NCI-H1694 treated with DMSO at 0.1 percent for 48 hours (cell line): ENCODE measurements around the gene WFS1.
A peak's percentile ranks its signal among the peaks of the same experiment; 100 is the strongest.

Experiments used
- DNase-seq: peaks from one replicate; lab custom pipeline; 2025; lab: John Stamatoyannopoulos, UW

The WFS1 gene

DNA sequence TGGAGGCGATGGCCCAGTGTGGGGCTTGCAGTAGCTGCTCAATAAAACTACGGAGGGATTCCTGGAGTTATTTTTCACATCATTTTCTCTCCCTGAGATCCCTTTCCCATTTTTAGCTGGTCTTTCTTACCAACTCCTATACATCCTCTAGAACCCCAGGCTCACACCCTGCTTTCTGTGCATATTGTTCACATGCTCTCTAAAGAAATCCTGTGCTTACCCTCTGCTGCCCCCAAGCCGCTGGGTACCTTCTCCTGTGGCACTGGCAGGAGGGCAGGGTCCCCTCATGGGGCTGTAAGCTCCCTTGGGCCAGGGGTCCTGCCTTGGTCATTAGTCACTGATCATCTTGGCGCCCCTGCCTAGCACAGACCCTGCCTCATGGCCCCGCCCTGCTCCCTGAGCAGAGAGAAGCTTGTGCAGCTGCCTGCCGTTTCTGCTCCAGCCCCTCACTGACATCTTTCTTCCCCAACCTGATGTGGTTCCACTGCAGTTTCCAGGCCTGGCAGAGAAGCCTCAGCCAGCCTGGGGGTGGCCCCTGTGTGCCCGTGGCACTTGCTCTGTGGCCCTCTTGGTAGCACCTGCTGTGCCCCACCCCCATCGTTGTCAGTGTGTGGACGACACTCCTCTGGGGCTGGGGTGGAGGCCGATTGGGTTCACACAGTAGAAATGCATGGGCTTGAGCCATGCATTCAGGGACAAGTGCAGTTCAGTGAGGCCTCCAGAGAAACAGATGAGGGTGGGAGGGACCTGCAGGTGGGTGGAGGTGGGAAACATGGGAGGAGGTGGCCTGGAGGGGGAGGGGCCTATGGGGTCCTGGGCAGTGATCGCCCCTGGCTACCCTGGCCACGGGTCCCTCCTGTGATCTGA lies 69.5 kb downstream of the WFS1 start:
- DNase-seq = no peak

DNA sequence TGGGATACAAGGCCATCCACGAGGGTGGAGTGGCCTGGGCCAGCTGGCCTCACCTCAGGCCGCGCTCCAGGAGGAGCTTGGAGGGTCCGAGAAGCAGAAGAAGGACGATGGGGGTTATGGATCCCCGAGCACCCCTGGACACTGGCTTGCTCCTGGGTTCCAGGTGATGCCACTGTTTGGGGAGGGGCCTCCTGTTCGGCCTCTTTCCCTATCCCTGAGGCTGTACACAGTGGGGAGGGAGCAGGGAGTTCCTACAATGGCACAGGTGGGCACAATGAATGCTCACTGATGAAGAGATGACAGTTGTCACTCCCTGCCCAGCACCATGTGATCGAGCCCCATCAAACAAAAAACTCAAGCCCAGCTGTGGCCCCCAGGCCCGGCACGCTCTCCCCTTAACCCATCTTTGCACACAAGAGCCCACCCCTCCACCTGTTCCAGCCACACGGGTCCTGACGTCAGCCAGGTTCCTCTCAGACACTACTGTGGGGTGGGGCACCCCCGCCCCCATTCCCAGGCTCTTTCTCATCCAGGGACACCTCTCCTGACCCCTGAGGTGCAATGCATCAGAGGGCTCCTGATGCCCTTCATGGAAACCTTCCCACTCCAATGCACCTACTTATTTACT lies 70.3 kb downstream of the WFS1 start:
- no peak for DNase-seq

DNA sequence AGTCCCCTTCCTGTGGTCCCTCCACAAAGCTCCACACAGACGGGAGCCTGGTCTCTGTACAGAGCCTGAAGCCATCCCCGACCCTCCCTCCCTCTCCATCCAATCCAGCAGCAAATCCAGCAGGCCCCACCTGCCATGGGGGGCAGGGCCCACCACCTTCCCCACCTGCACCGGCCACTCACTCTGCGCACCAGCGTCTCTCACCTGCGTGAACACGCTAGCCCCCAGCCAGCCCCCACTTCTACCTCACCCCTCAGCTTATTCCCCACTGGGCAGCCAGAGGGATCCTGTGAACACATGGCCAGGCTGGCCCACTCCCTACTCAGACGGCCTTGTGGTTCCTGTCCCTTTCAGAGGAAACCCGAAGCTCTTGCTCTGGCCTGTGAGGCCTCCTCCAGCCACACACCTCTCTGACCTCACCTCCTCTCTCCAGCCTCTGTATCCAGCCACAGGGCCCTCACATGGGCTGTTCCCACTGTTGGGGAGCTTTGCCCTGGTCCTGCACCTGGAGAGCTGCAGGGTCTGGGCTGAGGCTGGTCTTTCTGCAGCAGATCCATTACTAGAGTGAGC lies 70.9 kb downstream of the WFS1 start:
- no peak for DNase-seq

DNA sequence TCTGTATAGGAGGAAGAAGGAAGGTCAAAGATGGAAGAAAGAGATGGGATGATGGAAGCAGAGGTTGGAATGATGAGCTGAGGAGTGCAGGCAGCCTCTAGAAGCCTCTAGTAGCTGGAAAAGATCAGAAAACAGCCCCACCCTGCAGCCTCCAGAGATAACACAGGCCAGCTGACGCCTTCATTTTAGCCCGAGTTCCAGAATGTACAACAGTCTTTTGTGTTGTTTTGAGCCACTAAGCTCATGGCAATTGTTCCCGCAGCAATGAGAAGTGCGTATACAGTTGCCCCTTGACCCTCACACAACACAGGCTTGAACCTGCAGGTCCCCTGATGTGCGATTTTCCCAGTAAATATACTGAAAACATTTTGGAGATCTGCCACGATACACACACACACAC lies 72.0 kb downstream of the WFS1 start:
- no peak for DNase-seq

DNA sequence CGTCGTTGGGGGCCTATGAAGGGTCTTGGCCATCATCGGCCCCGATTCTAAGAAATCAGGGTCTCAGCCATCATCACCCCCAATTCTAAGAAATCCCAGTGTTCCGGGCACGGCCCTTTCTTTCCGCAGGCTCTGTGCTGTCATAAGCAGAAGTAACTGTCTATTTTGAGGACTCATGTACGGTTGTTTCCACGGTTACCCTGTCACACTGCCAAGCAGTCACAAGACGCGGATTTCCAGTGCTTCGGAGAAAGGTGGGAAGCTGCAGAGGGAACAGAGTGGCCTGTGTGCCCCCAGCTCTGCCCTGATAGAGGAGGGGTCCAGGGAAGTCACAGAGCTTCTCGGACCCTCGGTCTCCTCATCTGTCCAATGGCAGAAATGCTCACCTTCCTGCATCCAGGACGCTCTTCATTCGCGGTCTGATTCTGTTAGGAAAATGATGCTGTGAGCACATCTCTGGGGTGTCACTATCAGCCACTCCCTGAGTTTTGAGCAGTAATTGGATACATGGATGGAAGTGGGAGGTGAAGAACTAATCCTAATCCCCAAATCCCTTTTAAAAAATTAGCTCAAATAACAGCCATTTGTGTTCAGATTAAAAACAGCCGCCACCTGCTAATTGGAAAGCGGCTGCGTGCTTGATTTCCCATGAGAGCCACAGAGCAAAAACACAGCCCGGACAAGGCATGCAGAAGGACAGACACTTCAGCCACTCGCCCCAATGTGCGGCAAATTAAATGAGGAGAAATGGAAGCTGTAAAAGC lies 73.1 kb downstream of the WFS1 start:
- peak; percentile 66 for DNase-seq

DNA sequence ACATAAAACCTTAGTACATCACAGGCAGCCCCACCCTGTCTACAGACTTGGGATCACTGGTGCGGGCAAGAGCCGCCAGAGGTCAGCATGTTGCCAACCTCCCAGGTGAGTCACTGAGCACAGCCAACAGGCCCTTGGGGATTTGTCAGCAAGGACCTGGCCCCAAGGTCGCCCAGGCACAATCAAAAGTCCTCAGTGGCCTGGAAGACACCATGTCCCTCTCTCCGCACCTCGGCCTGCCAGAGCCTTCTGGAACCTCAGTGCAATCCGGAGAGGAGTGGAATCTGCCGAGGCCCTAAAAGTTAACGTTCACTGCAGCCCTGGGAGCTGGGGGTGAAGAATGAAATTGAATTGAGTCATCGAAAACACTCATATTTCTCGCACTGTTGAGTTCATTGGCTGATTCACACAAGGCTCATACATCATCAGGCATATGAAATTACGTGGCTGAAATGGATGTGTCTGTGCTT lies 74.3 kb downstream of the WFS1 start:
- no peak for DNase-seq

DNA sequence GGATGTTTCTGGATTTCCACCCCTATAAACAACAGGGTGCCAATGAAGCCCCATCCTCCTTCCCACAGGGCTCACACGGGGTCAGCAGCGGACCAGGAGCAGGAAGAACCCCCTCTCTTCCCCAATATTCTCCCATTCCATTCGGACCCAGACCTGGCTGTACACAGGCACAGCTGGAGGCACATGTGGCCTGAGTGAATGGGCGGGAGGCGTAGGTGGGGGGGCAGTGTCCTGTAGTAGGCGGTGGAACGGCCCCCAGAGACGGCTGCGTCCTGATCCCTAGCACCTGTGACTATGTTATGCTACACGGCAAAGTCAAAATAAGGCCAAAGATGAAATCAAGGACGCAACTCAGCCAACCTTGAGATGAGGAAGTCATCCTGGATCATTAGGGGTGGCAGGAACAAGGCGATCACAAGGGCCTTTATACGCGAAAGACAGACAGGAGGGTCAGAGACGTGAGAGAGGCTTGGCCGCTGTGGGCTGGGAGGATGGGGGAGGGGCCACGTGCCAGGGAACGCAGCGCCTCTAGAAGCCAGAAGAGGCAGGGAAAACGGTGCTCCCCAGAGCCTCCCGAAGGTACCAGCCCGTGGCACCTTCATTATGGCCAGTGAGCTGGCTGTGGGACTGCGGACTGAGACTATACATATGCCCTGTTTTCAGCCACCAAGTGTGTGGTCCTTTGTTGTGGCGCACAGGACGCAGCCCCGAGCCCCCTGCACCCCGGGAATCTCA lies 75.6 kb downstream of the WFS1 start:
- no peak for DNase-seq

DNA sequence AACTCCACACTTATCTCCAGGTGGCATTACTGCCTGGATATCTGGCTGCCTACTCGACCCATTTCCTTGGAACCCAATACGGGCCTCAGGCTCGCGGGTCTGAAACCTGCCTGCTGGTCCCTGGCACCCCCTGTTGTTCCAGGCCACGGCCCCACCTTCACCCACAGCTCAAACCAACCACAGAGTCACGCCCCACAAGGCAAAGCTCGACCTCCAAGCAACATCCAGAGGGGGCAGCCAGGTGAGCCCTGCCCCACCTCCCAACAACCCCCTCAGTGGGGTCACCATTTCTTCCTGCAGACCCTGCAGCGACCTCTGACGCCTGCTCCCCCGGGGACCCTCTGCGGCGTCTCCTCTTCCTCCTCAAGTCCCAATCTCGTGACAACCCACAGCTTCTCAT lies 76.2 kb downstream of the WFS1 start:
- DNase-seq = no peak

DNA sequence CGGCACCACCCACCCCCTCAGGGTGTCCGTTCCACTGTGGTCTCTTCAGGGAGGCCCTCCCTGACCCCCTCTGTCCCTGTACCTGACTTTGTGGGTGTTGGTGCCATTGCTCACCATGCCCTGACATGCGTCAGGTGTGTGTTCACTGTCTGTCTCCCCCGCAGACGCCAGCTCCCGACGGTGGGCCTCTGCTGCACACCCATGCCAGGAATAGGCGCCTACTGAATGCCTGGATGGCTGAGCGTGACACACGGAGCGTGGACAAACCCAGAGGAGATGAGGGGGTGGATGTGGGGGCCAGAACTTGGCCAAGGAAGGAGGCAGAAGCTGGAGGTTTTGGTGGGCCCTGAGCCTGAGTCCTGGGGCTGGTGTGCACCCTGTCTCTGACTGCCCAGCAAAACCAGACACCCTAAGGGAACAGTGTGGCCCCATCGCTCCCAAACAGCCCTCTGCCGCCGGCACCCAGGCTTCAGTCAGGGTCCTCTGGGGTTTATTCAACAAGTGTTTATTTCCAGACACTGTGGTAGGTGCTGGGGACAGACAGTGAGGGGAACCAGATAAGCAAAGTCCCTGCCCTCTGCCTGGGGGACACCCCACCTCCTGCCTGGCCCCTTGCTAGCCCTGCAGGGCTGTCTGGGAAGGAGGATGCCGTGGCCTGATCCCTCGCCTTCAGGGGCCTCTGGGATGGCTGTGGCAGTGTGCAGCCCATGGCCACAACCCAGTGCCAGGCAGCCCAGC lies 76.9 kb downstream of the WFS1 start:
- no peak for DNase-seq

DNA sequence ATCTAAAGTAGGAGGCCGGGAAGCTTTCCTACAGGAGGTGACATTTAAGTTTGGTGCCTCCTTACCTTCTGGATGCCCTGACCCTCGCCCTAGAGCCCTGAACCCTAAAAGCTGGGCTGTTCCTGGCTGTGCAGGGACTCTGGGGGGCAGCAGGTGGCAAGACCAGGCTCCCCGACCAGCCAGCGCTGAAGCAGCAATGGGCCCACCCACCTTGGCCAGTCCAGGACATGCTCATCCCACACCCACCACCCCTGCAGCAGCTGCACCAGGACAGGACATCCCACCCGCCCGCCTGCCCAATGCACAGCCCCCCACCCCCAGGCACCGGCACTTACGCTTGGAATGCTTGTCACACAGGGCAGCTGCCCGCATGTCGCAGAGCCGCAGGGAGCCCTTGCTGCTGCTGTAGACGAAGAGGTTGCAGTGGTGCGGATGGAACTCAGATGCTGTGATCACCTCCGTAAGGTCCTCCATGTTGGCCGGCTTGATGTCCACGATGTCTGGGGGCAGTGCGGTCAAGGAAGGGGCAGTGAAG lies 77.9 kb downstream of the WFS1 start:
- DNase-seq = no peak

DNA sequence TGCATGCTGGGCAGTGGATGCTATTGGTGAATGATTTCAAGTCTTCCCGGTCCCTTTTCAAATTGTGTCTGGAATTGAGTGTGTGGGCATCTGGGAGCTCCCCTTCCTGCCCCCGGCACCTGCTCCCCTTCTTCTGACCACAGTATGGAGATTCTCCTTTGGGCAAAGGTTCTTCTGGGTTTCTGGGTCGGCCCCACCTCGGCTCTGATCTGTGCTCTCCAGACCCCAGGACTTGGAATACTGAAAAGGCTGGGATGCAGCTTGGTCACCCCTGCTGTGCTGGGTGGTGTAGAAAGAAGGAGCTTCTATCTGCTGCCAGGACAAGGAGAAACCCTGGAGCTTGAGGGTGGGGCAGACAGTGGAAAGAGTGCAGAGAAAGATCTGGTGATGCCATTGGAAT lies 78.8 kb downstream of the WFS1 start:
- DNase-seq = no peak

DNA sequence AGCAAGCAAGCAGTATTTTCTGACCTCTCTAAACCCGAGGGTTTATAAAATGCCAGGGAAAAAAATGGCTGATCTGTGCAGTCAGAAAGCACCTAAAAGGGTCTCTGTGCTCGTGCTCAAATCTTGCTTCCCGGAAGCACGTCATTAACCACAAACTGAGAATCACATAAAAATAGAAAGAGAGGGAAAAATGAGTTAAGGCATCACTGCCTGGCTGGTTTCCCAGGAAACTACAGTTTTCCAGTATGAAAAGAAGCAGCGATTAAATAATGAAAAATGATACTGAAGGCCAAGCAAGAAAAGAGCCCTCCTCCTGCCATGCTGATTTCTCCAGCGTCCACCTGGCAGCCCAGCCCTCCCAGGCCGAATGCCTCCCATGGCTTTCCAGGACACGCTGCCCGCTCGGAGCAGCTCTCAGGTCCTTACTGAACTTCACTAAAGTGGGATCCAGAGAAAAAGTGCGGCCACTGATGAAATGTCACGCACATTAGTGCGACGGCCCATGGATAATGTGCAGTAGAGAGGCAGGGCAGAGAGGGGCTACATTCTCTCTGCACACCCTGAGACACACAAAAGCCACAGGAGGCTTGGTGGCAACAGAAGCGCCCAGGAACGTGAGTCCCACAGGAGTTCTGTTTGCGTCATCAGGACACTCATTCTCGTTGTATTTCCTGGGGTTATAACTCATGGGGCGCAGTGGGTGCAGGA lies 80.4 kb downstream of the WFS1 start:
- DNase-seq = peak; percentile 15

DNA sequence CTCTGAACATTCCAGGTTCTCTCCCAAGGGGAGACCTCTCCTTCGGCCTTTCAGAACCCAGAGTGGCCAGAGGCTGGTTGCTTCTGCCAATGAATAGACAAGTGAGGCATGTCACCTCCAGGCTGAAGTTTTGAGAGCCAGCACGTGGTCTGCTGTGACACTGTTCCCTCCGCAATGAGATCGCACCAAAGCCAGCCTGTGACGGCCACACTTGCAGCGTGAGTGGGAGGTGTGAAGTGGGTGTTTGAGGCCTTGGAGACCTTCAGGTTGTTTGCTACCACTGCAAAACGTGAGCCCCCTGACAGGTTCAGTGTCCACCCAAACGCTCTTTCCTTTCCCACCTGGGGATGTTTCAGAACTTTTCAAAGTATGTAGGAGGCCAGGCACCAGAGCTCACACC lies 81.0 kb downstream of the WFS1 start:
- DNase-seq = no peak

DNA sequence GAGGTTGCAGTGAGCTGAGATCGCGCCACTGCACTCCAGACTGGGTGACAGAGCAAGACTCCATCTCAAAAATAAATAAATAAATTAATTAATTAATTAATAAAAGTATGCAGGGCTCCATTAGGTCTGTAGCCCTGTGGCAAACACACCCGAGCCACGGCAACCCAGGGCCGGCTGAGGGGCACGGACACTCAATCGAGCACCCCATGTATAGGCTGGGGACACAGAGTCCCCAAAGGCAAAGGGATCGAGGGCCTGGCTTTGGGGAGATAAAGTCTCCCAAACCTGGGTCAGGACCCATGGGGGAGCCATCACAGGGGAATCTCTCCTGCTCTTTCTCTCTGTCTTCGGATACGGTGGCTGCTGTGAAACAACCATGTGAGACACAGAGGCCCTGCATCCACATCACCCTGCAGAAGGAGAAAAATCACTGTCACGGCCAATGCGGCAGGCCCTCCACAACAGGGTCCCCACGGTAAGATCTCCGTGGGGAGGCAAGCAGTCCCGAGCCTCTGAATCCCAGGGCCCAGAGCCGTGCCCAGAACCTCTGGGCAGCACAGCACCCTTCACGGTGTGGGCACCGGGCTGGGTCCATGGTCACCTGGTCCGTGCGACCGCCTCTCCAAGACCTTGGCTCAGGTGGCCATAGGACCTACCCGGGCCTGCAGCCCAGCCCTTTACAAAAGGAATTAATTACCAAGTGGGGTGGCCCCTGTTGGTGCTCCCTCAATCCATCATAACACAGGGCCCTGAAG lies 81.8 kb downstream of the WFS1 start:
- no peak for DNase-seq

DNA sequence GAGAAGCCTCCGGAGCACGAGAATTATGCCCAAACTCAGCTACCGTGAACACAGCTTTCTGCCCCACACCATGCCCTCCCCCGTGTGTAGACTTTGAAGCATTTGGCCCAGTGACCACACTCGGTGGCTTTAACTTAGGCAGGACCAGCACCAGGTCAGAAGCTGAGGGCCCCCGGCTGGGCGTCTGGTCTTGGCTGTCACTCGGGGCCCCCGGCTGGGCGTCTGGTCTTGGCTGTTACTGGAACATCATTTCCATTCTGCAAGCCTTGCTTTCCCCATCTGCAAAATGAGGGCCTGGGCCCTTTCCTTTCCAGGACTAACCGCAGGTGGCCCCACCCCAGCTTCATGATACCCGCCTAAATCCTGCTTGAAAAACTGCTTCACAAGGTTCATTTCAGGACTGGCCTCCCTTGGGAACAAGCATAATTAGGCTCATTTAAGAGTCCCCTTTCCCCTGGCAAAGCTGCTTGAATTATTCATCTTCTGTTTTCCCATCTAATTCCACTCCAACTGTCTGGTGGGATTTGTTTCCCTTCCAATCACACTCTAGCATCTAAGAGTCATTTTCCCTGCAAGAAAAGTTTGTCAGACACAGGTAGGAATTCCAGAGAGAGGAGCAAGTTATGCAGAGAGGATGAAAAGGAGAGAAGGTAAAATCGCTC lies 82.5 kb downstream of the WFS1 start:
- DNase-seq = peak; percentile 41
